Thyroid gland (tissue), 4 donors: Measurements from ENCODE around the gene ISLR2.

Experiments used
- CTCF ChIP-seq, 6 experiments: fragments of 200-600 bp in 3 of 6; fragments of 450-650 bp in 3 of 6; sonication (generic) in 3 of 6; IDR thresholded peaks; one replicate each; pipeline ENCODE4 v1.5.1; 2016 to 2019; ENCODE audit warnings: antibody characterized with exemption in 6 of 6, mild to moderate bottlenecking in 2 of 6, inconsistent platforms in 1 of 6, moderate library complexity in 1 of 6
- POLR2A ChIP-seq, 2 donors: fragments of 450-650 bp; IDR thresholded peaks; one replicate each; pipeline ENCODE4 v1.6.1; 2017; ENCODE audit warnings: antibody characterized with exemption in 2 of 2, mild to moderate bottlenecking in 2 of 2, moderate library complexity in 1 of 2

DNA sequence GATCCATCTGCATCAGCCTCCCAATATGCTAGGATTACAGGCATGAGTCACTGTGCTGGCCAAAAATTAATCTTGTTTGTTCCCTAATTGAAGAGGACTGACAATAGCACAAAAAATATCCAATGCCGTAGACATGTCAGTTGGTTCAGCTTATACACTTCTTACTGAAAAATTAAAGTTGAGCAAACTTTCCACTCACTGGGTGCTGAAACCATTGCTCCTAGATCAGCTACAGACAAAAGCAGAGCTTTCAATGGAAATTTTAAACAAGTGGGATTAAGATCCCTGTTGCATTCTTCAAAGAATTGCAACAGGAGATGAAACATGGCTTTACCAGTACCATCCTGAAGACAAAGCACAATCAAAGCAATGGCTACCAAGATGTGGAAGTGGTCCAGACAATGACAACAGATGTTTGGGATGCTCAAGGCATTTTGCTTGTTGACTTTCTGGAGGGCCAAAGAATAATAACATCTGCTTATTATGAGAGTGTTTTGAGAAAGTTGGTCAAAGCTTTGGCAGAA lies 16.0 kb downstream of the ISLR2 start:
- TF ChIP-seq POLR2A (IDR thresholded peaks at IDR 0.05) (no peak), CTCF (IDR thresholded peaks at IDR 0.05) (no peak)
